PC-3 (cell line): ENCODE measurements around the gene RGL2. TPM values are rescaled to one million over a fixed set of nuclear protein-coding genes. Genes with fewer than 3 reads are reported as not detected.

Source experiments
- ATAC-seq: fragments of 200-7000 bp; cut with Tn5 transposase; 2 replicates; pipeline ENCODE4 v1.9.1; 2020; ENCODE audit warnings: mild to moderate bottlenecking, moderate library complexity
- BruUV-seq: library from RNA; stranded (reverse); fragments of 400-500 nt; replicated peaks from 2 replicates; lab custom pipeline; 2021; lab: Mats Ljungman, UMichigan
- CTCF ChIA-PET: fragments of 300-600 bp; sonication (Branson Sonifier 250); formaldehyde crosslinking; loops from one replicate; lab custom pipeline; 2022; ENCODE audit warnings: antibody characterized with exemption; lab: Charles Lee
- POLR2A ChIA-PET: fragments of 300-600 bp; sonication (Branson Sonifier 250); formaldehyde crosslinking; loops from one replicate; lab custom pipeline; 2022; ENCODE audit warnings: antibody characterized with exemption; ENCODE audit not compliant: unreplicated experiment; lab: Charles Lee
- DNase-seq: peaks from one replicate; pipeline ENCODE4 v3.0.0-alpha.2; 2015
- H2AFZ ChIP-seq: fragments of 300-600 bp; sonication (generic); 2 replicates; pipeline ENCODE4 v1.6.0; 2016; ENCODE audit warnings: antibody characterized with exemption, low read length
- H3F3A ChIP-seq: fragments of 300-600 bp; sonication (generic); one replicate; pipeline ENCODE4 v1.6.0; 2017; ENCODE audit warnings: antibody characterized with exemption, low read length, control low read depth, mild to moderate bottlenecking; ENCODE audit not compliant: unreplicated experiment
- H3K27ac ChIP-seq: fragments of 300-600 bp; sonication (generic); 2 replicates; pipeline ENCODE4 v1.5.1; 2016; ENCODE audit warnings: mild to moderate bottlenecking, low read length
- H3K27me3 ChIP-seq: fragments of 300-600 bp; sonication (generic); 2 replicates; pipeline ENCODE4 v1.6.1; 2016; ENCODE audit warnings: low read length, mixed read lengths
- H3K36me3 ChIP-seq: fragments of 300-600 bp; sonication (generic); 2 replicates; pipeline ENCODE4 v1.6.1; 2016; ENCODE audit warnings: low read depth, mixed run types, low read length, mixed read lengths
- H3K4me1 ChIP-seq: fragments of 300-600 bp; sonication (generic); 2 replicates; pipeline ENCODE4 v1.5.1; 2016; ENCODE audit warnings: low read length; ENCODE audit not compliant: insufficient read depth
- H3K4me2 ChIP-seq: fragments of 300-600 bp; sonication (generic); 2 replicates; pipeline ENCODE4 v1.6.0; 2016; ENCODE audit warnings: low read length
- H3K4me3 ChIP-seq: fragments of 300-600 bp; sonication (generic); 2 replicates; pipeline ENCODE4 v1.5.1; 2016; ENCODE audit warnings: mild to moderate bottlenecking, low read length, mixed read lengths
- H3K79me2 ChIP-seq: fragments of 300-600 bp; sonication (generic); 2 replicates; pipeline ENCODE4 v1.6.1; 2017; ENCODE audit warnings: low read length, mixed read lengths
- H3K9ac ChIP-seq: fragments of 300-600 bp; sonication (generic); 2 replicates; pipeline ENCODE4 v1.6.0; 2016; ENCODE audit warnings: mild to moderate bottlenecking, low read length
- H3K9me2 ChIP-seq: fragments of 300-600 bp; sonication (generic); replicated peaks from 2 replicates; pipeline ENCODE4 v1.6.1; 2016; ENCODE audit warnings: mixed run types, low read length, mixed read lengths
- H3K9me3 ChIP-seq: fragments of 300-600 bp; sonication (generic); 2 replicates; pipeline ENCODE4 v1.6.1; 2016; ENCODE audit warnings: low read length, mixed read lengths
- H4K20me1 ChIP-seq: fragments of 300-600 bp; sonication (generic); 2 replicates; pipeline ENCODE4 v1.6.1; 2016; ENCODE audit warnings: low read length, mixed read lengths
- EZH2 ChIP-seq: fragments of 300-600 bp; sonication (generic); IDR thresholded peaks from one replicate; pipeline ENCODE4 v1.6.1; 2017; ENCODE audit warnings: antibody characterized with exemption, mild to moderate bottlenecking, low read length; ENCODE audit not compliant: unreplicated experiment
- EZH2phosphoT487 ChIP-seq: fragments of 300-600 bp; sonication (generic); IDR thresholded peaks from 2 replicates; pipeline ENCODE4 v1.6.1; 2018; ENCODE audit warnings: mild to moderate bottlenecking, antibody characterized with exemption, low read length, borderline replicate concordance
- intact Hi-C: fragments of 100-400 bp; cut with micrococcal nuclease; formaldehyde crosslinking; loops from 2 replicates; pipeline ENCODE4 v1.9.0; 2023
- total RNA-seq: library from RNA; depleted of rRNA; stranded (reverse); fragments of >200 nt; gene quantifications from 2 replicates; pipeline ENCODE4 v1.2.3, GENCODE V29; 2014
- TF ChIP-seq, protein P1 (sequence below): fragments of 300-600 bp; sonication (generic); conservative IDR thresholded peaks from 2 replicates; pipeline ENCODE4 v1.5.1; 2017; ENCODE audit warnings: antibody characterized with exemption, low read depth, mild to moderate bottlenecking, low read length

Gene RGL2
- total RNA-seq, 1 experiment from 2014 or later, result 34.9 TPM

GRCh38 chr6:33273129-33273923, 25.4 kb downstream of the RGL2 start:
- peak overlapping the region; percentile 98 for H3K4me2 ChIP-seq
- no TSS peak for BruUV-seq
- DNase-seq (no peak), ATAC-seq (no peak)
- H3F3A ChIP-seq, result peaks cover 29% of the 10 kb centered on the region
- intact Hi-C loops, result loop anchor here (10.0 kb wide), 1 partner anchor 69 kb away; the partner anchor contains the start of genes HSD17B8, RING1, RXRB and SLC39A7
- POLR2A ChIA-PET, result no interaction called here
- H3K27ac ChIP-seq, result peak overlapping the region; percentile 59
- H3K36me3 ChIP-seq, result peaks cover 40% of the 10 kb centered on the region
- H3K9me2 ChIP-seq, result no peaks in the 10 kb centered on the region
- H3K4me3 ChIP-seq, result peak overlapping the region; percentile 87
- no peak for TF ChIP-seq EZH2phosphoT487
- TF ChIP-seq, protein P1, sequence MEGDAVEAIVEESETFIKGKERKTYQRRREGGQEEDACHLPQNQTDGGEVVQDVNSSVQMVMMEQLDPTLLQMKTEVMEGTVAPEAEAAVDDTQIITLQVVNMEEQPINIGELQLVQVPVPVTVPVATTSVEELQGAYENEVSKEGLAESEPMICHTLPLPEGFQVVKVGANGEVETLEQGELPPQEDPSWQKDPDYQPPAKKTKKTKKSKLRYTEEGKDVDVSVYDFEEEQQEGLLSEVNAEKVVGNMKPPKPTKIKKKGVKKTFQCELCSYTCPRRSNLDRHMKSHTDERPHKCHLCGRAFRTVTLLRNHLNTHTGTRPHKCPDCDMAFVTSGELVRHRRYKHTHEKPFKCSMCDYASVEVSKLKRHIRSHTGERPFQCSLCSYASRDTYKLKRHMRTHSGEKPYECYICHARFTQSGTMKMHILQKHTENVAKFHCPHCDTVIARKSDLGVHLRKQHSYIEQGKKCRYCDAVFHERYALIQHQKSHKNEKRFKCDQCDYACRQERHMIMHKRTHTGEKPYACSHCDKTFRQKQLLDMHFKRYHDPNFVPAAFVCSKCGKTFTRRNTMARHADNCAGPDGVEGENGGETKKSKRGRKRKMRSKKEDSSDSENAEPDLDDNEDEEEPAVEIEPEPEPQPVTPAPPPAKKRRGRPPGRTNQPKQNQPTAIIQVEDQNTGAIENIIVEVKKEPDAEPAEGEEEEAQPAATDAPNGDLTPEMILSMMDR, result no peak
- TF ChIP-seq EZH2, result no peak
- peaks cover 59% of the 10 kb centered on the region for H3K79me2 ChIP-seq
- CTCF ChIA-PET, result no interaction called here
- H2AFZ ChIP-seq, result no peak overlapping the region
- peaks cover 46% of the 10 kb centered on the region for H3K4me1 ChIP-seq
- H3K9ac ChIP-seq, result peak overlapping the region; percentile 98
- no peaks in the 10 kb centered on the region for H3K9me3 ChIP-seq
- H4K20me1 ChIP-seq, result peaks cover 38% of the 10 kb centered on the region
- no peaks in the 10 kb centered on the region for H3K27me3 ChIP-seq

GRCh38 chr6:33272275-33273128, 26.2 kb downstream of the RGL2 start:
- peaks cover 59% of the 10 kb centered on the region for H3K79me2 ChIP-seq
- ChIA-PET POLR2A (interaction anchor here (0.6 to 1.3 kb wide), 3 partner anchors 17 to 301 kb away, joined by 3 to 4 read pairs (median 3); partner anchors contain the start of genes PFDN6 and WDR46), CTCF (no interaction called here)
- no peaks in the 10 kb centered on the region for H3K9me2 ChIP-seq
- peak overlapping the region; percentile 59 for H3K27ac ChIP-seq
- H3K9me3 ChIP-seq, result no peaks in the 10 kb centered on the region
- H3K4me1 ChIP-seq, result peaks cover 45% of the 10 kb centered on the region
- peak overlapping the region; percentile 98 for H3K4me2 ChIP-seq
- no peaks in the 10 kb centered on the region for H3K27me3 ChIP-seq
- H2AFZ ChIP-seq, result no peak overlapping the region
- H3K9ac ChIP-seq, result peak overlapping the region; percentile 98
- BruUV-seq, result TSS peak; percentile 61
- peaks cover 38% of the 10 kb centered on the region for H4K20me1 ChIP-seq
- H3K4me3 ChIP-seq, result peak overlapping the region; percentile 87
- DNase-seq (no peak), ATAC-seq (peak; percentile 2; the same call in 1 of the 2 replicates)
- intact Hi-C loops, result loop anchor here (10.0 kb wide), 1 partner anchor 68 kb away; the partner anchor contains the start of genes HSD17B8, RING1, RXRB and SLC39A7
- TF ChIP-seq EZH2phosphoT487, result no peak
- TF ChIP-seq, protein P1, result no peak
- no peak for TF ChIP-seq EZH2
- H3F3A ChIP-seq, result peaks cover 29% of the 10 kb centered on the region
- peaks cover 47% of the 10 kb centered on the region for H3K36me3 ChIP-seq
